Panc1 (cell line): ENCODE measurements around the gene VAPB. TPM values are rescaled to one million over a fixed set of nuclear protein-coding genes. Genes with fewer than 3 reads are reported as not detected.

Source experiments
- ATAC-seq: fragments of 200-7000 bp; cut with Tn5 transposase; 2 replicates; pipeline ENCODE4 v1.9.1; 2020; ENCODE audit warnings: mild to moderate bottlenecking, moderate library complexity
- BruUV-seq: library from RNA; stranded (reverse); fragments of 400-500 nt; replicated peaks from 2 replicates; lab custom pipeline; 2021; lab: Mats Ljungman, UMichigan
- CTCF ChIA-PET: fragments of 300-600 bp; sonication (Branson Sonifier 250); formaldehyde crosslinking; loops from one replicate; lab custom pipeline; 2022; ENCODE audit warnings: antibody characterized with exemption; lab: Charles Lee
- POLR2A ChIA-PET: fragments of 300-600 bp; sonication (Branson Sonifier 250); formaldehyde crosslinking; loops from one replicate; lab custom pipeline; 2022; ENCODE audit warnings: antibody characterized with exemption; lab: Charles Lee
- DNase-seq: peaks from one replicate; pipeline ENCODE4 v3.0.0-alpha.2; 2010; ENCODE audit warnings: low read depth, low spot score
- H3K27ac ChIP-seq: 2 replicates; pipeline ENCODE4 v1.5.1; 2011; ENCODE audit warnings: mild to moderate bottlenecking, low read length, inconsistent platforms
- H3K27me3 ChIP-seq: fragments of 200-500 bp; sonication (Bioruptor generic); 2 replicates; pipeline ENCODE4 v1.6.0; 2014; ENCODE audit warnings: low read length, inconsistent platforms; ENCODE audit not compliant: control insufficient read depth, insufficient read depth
- H3K36me3 ChIP-seq: fragments of 200-500 bp; sonication (Bioruptor generic); 2 replicates; pipeline ENCODE4 v1.5.1; 2014; ENCODE audit warnings: inconsistent platforms, mild to moderate bottlenecking, low read length, moderate library complexity; ENCODE audit not compliant: control insufficient read depth, insufficient read depth
- H3K4me1 ChIP-seq: 2 replicates; pipeline ENCODE4 v1.5.1; 2011; ENCODE audit warnings: inconsistent platforms, mild to moderate bottlenecking, low read length, moderate library complexity; ENCODE audit not compliant: control insufficient read depth, insufficient read depth
- H3K4me3 ChIP-seq, 2 experiments: 2 replicates each; pipeline ENCODE4 v1.5.1; 2011 to 2012; ENCODE audit warnings: low read depth in 2 of 2, low read length in 2 of 2, mild to moderate bottlenecking in 2 of 2, inconsistent platforms in 1 of 2, moderate library complexity in 1 of 2
- H3K9me3 ChIP-seq: fragments of 200-500 bp; sonication (Bioruptor generic); 2 replicates; pipeline ENCODE4 v1.5.1; 2014; ENCODE audit warnings: low read depth, mild to moderate bottlenecking, inconsistent platforms, low read length, moderate library complexity; ENCODE audit not compliant: control insufficient read depth, insufficient read depth
- CTCF ChIP-seq: fragments of 450-650 bp; IDR thresholded peaks from 2 replicates; pipeline ENCODE4 v1.5.1; 2017; ENCODE audit warnings: mild to moderate bottlenecking
- POLR2AphosphoS5 ChIP-seq: IDR thresholded peaks from 2 replicates; pipeline ENCODE4 v1.6.1; 2012; ENCODE audit warnings: mild to moderate bottlenecking, low read depth, low read length, moderate library complexity
- REST ChIP-seq, 2 experiments: IDR thresholded peaks; 2 replicates each; pipeline ENCODE4 v1.6.1; 2011 to 2012; ENCODE audit warnings: low read depth in 2 of 2, control low read depth in 1 of 2, low read length in 1 of 2, mild to moderate bottlenecking in 1 of 2, moderate library complexity in 1 of 2; ENCODE audit not compliant: insufficient read depth in 1 of 2
- SIN3A ChIP-seq: IDR thresholded peaks from 2 replicates; pipeline ENCODE4 v1.6.1; 2012; ENCODE audit warnings: low read depth, mild to moderate bottlenecking, low read length, moderate library complexity, borderline replicate concordance; ENCODE audit not compliant: insufficient read depth
- TCF7L2 ChIP-seq: IDR thresholded peaks from 2 replicates; pipeline ENCODE4 v1.6.1; 2011; ENCODE audit warnings: mild to moderate bottlenecking, low read depth, low read length, inconsistent platforms
- in situ Hi-C: cut with HindIII; loops from 2 replicates; pipeline ENCODE4 v1.10.0; 2016; ENCODE audit warnings: low sequenced_read_pairs, low pct_unique_long_range_greater_than_20kb
- intact Hi-C: fragments of 100-400 bp; cut with micrococcal nuclease; formaldehyde crosslinking; loops from one replicate; pipeline ENCODE4 v1.10.0; 2022; ENCODE audit not compliant: unreplicated experiment
- total RNA-seq: library from RNA; stranded (reverse); gene quantifications from one replicate; pipeline ENCODE4 v1.2.1, GENCODE V29; 2021; ENCODE audit not compliant: unreplicated experiment

The VAPB gene
- total RNA-seq, 1 experiment from 2014 or later = 50.9 TPM

GRCh38 chr20:58466095-58466708, 77.2 kb downstream of the VAPB start:
- no peak for TF ChIP-seq TCF7L2
- no peak for TF ChIP-seq REST (IDR thresholded peaks at IDR 0.05; ENCODE audit: insufficient read depth in 1 of 2, low read depth in 2 of 2, low read length in 1 of 2)
- no peak for TF ChIP-seq CTCF
- no peak for TF ChIP-seq SIN3A
- TF ChIP-seq POLR2AphosphoS5 = no peak
- no peak overlapping the region for H3K4me3 ChIP-seq
- no peaks in the 10 kb centered on the region for H3K27me3 ChIP-seq
- no peaks in the 10 kb centered on the region for H3K36me3 ChIP-seq
- no peaks in the 10 kb centered on the region for H3K4me1 ChIP-seq
- intact Hi-C loops = no loop called here
- POLR2A ChIA-PET = no interaction called here
- DNase-seq (no peak), ATAC-seq (no peak)
- CTCF ChIA-PET = no interaction called here
- no TSS peak for BruUV-seq
- in situ Hi-C loops = no loop called here
- no peaks in the 10 kb centered on the region for H3K9me3 ChIP-seq
- no peak overlapping the region for H3K27ac ChIP-seq

GRCh38 chr20:58466729-58467571, 77.9 kb downstream of the VAPB start:
- Histone ChIP-seq H3K9me3 (no peaks in the 10 kb centered on the region), H3K4me1 (no peaks in the 10 kb centered on the region), H3K4me3 (no peak overlapping the region), H3K27me3 (no peaks in the 10 kb centered on the region), H3K36me3 (no peaks in the 10 kb centered on the region), H3K27ac (no peak overlapping the region)
- intact Hi-C loops (no loop called here), in situ Hi-C loops (no loop called here)
- ATAC-seq = no peak
- ChIA-PET POLR2A (no interaction called here), CTCF (no interaction called here)
- no TSS peak for BruUV-seq
- TF ChIP-seq REST (IDR thresholded peaks at IDR 0.05; ENCODE audit: insufficient read depth in 1 of 2, low read depth in 2 of 2, low read length in 1 of 2) (no peak), CTCF (no peak), SIN3A (no peak), POLR2AphosphoS5 (no peak), TCF7L2 (no peak)
- no peak for DNase-seq
